Mesothelial cell of epicardium (in vitro differentiated cells): ENCODE measurements around the gene CACNB1. TPM values are rescaled to one million over a fixed set of nuclear protein-coding genes. Genes with fewer than 3 reads are reported as not detected.

ENCODE experiments used
- DNase-seq, 2 experiments: peaks; one replicate each; pipeline ENCODE4 v3.0.0; 2021; ENCODE audit warnings: low spot score in 2 of 2; ENCODE audit not compliant: unreplicated experiment in 2 of 2
- H3K27ac Mint-ChIP-seq: 2 replicates; pipeline ENCODE4 v1.8.0; 2021; ENCODE audit warnings: mixed read lengths
- H3K27me3 Mint-ChIP-seq: 2 replicates; pipeline ENCODE4 v1.8.0; 2021; ENCODE audit warnings: low read depth, mixed read lengths
- H3K36me3 Mint-ChIP-seq: 2 replicates; pipeline ENCODE4 v1.8.0; 2021; ENCODE audit warnings: mixed read lengths
- H3K4me1 Mint-ChIP-seq: 2 replicates; pipeline ENCODE4 v1.8.0; 2021; ENCODE audit warnings: mixed read lengths
- H3K4me3 Mint-ChIP-seq: 2 replicates; pipeline ENCODE4 v1.8.0; 2021; ENCODE audit warnings: mild to moderate bottlenecking, moderate library complexity, mixed read lengths
- H3K9me3 Mint-ChIP-seq: 2 replicates; pipeline ENCODE4 v1.8.0; 2021; ENCODE audit warnings: mixed read lengths
- CTCF ChIP-seq: fragments of 200-600 bp; sonication (generic); IDR thresholded peaks from one replicate; pipeline ENCODE4 v1.5.0; 2021; ENCODE audit warnings: antibody characterized with exemption; ENCODE audit not compliant: unreplicated experiment
- total RNA-seq: library from RNA; stranded (reverse); gene quantifications from 3 replicates; pipeline ENCODE4 v1.2.1, GENCODE V29; 2021

The CACNB1 gene
- total RNA-seq, 1 donor from 2014 or later = 21.6 TPM

GRCh38 chr17:39229274-39229913 is 31.9 kb upstream of the CACNB1 start:
- Mint-ChIP-seq H3K36me3 (no peaks in the 10 kb centered on the region), H3K27ac (no peak overlapping the region), H3K4me3 (no peak overlapping the region), H3K9me3 (no peaks in the 10 kb centered on the region), H3K27me3 (peaks cover 64% of the 10 kb centered on the region), H3K4me1 (peaks cover 15% of the 10 kb centered on the region)
- TF ChIP-seq CTCF = no peak
- no peak for DNase-seq

- no peak overlapping the region for H3K27ac Mint-ChIP-seq
- peaks cover 77% of the 10 kb centered on the region for H3K27me3 Mint-ChIP-seq
- no peak overlapping the region for H3K4me3 Mint-ChIP-seq
- DNase-seq = no peak
- H3K36me3 Mint-ChIP-seq = no peaks in the 10 kb centered on the region
- H3K4me1 Mint-ChIP-seq = peaks cover 24% of the 10 kb centered on the region
- no peak for TF ChIP-seq CTCF
- no peaks in the 10 kb centered on the region for H3K9me3 Mint-ChIP-seq
Observed at GRCh38 chr17:39227364-39227919, 30.0 kb upstream of the CACNB1 start.

GRCh38 chr17:39225959-39226683 is 28.7 kb upstream of the CACNB1 start:
- no peak for TF ChIP-seq CTCF
- H3K9me3 Mint-ChIP-seq = no peaks in the 10 kb centered on the region
- H3K4me3 Mint-ChIP-seq = peak overlapping the region; percentile 61
- H3K36me3 Mint-ChIP-seq = no peaks in the 10 kb centered on the region
- H3K27ac Mint-ChIP-seq = no peak overlapping the region
- H3K4me1 Mint-ChIP-seq = peaks cover 15% of the 10 kb centered on the region
- H3K27me3 Mint-ChIP-seq = peaks cover 71% of the 10 kb centered on the region
- DNase-seq = peak; percentile 60 to 80

GRCh38 chr17:39225308-39225958 is 28.0 kb upstream of the CACNB1 start, which contains the start of gene STAC2:
STAC2 (minus strand) TSS chr17:39225945; CDS start chr17:39225502, 443 bp downstream.
- no peaks in the 10 kb centered on the region for H3K9me3 Mint-ChIP-seq
- H3K27me3 Mint-ChIP-seq = peaks cover 67% of the 10 kb centered on the region
- no peak within 1 kb of the TSS for H3K27ac Mint-ChIP-seq
- DNase-seq = no peak
- TF ChIP-seq CTCF = no peak
- peaks cover 15% of the 10 kb centered on the region for H3K4me1 Mint-ChIP-seq
- H3K4me3 Mint-ChIP-seq = peak within 1 kb of the TSS; percentile 70
- H3K36me3 Mint-ChIP-seq = no peaks in the 10 kb centered on the region

GRCh38 chr17:39224778-39225307 is 27.4 kb upstream of the CACNB1 start:
- TF ChIP-seq CTCF = no peak
- Mint-ChIP-seq H3K4me3 (peak overlapping the region; percentile 70), H3K27me3 (peaks cover 73% of the 10 kb centered on the region), H3K36me3 (no peaks in the 10 kb centered on the region), H3K4me1 (peaks cover 15% of the 10 kb centered on the region), H3K27ac (no peak overlapping the region), H3K9me3 (no peaks in the 10 kb centered on the region)
- DNase-seq = no peak
